PC-9 (cell line): ENCODE results near the gene AP4E1. TPM values are rescaled to one million over a fixed set of nuclear protein-coding genes. Genes with fewer than 3 reads are reported as not detected.

ENCODE experiments used
- BruUV-seq: library from RNA; stranded (reverse); fragments of 400-500 nt; replicated peaks from 2 replicates; lab custom pipeline; 2021; lab: Mats Ljungman, UMichigan
- CTCF ChIA-PET: fragments of 300-600 bp; sonication (Branson Sonifier 250); formaldehyde crosslinking; loops from one replicate; lab custom pipeline; 2022; ENCODE audit warnings: antibody characterized with exemption; lab: Charles Lee
- POLR2A ChIA-PET: fragments of 300-600 bp; sonication (Branson Sonifier 250); formaldehyde crosslinking; loops from one replicate; lab custom pipeline; 2022; ENCODE audit warnings: antibody characterized with exemption; ENCODE audit not compliant: unreplicated experiment; lab: Charles Lee
- DNase-seq, 2 experiments: peaks; one replicate each; pipeline versions ENCODE4 v3.0.0 to v3.0.0-alpha.2; 2015 to 2022; ENCODE audit warnings: mixed read lengths in 1 of 2
- H2AFZ ChIP-seq: fragments of 200-600 bp; sonication (generic); 2 replicates; pipeline ENCODE4 v1.8.1; 2017; ENCODE audit warnings: antibody characterized with exemption
- H3F3A ChIP-seq: fragments of 200-600 bp; sonication (generic); 2 replicates; pipeline ENCODE4 v1.8.1; 2017; ENCODE audit warnings: antibody characterized with exemption, mild to moderate bottlenecking, low read depth; ENCODE audit not compliant: insufficient read depth
- H3K27ac ChIP-seq: fragments of 200-600 bp; sonication (generic); 2 replicates; pipeline ENCODE4 v1.6.1; 2016; ENCODE audit warnings: mixed run types
- H3K27me3 ChIP-seq: fragments of 200-600 bp; sonication (generic); 2 replicates; pipeline ENCODE4 v1.6.1; 2016; ENCODE audit warnings: low read depth, mixed run types; ENCODE audit not compliant: insufficient read depth
- H3K36me3 ChIP-seq: fragments of 200-600 bp; sonication (generic); 2 replicates; pipeline ENCODE4 v1.6.1; 2016; ENCODE audit warnings: low read depth, mixed run types
- H3K4me1 ChIP-seq: fragments of 200-600 bp; sonication (generic); replicated peaks from 2 replicates; pipeline ENCODE4 v1.6.1; 2016; ENCODE audit warnings: mixed run types; ENCODE audit not compliant: insufficient read depth
- H3K4me2 ChIP-seq: fragments of 200-600 bp; sonication (generic); 2 replicates; pipeline ENCODE4 v1.6.1; 2017; ENCODE audit warnings: mixed run types
- H3K4me3 ChIP-seq: fragments of 200-600 bp; sonication (generic); 2 replicates; pipeline ENCODE4 v1.6.1; 2016; ENCODE audit warnings: mixed run types
- H3K79me2 ChIP-seq: fragments of 200-600 bp; sonication (generic); 2 replicates; pipeline ENCODE4 v1.6.1; 2017; ENCODE audit warnings: low read depth, mixed run types
- H3K9me2 ChIP-seq: fragments of 200-600 bp; sonication (generic); 2 replicates; pipeline ENCODE4 v1.8.1; 2017; ENCODE audit warnings: mild to moderate bottlenecking; ENCODE audit not compliant: insufficient read depth
- H3K9me3 ChIP-seq: fragments of 200-600 bp; sonication (generic); 2 replicates; pipeline ENCODE4 v1.8.1; 2016; ENCODE audit warnings: low read depth; ENCODE audit not compliant: insufficient read depth
- H4K20me1 ChIP-seq: fragments of 200-600 bp; sonication (generic); 2 replicates; pipeline ENCODE4 v1.8.1; 2017; ENCODE audit not compliant: insufficient read depth
- EZH2 ChIP-seq: fragments of 200-600 bp; sonication (generic); IDR thresholded peaks from 2 replicates; pipeline ENCODE4 v1.8.0; 2017; ENCODE audit warnings: antibody characterized with exemption, low read depth
- intact Hi-C: fragments of 100-400 bp; cut with micrococcal nuclease; formaldehyde crosslinking; loops from one replicate; pipeline ENCODE4 v1.10.0; 2022; ENCODE audit not compliant: unreplicated experiment
- total RNA-seq: library from RNA; stranded (reverse); gene quantifications from 2 replicates; pipeline ENCODE4 v1.2.3, GENCODE V29; 2021
- TF ChIP-seq, protein P1 (sequence below): fragments of 200-600 bp; sonication (generic); conservative IDR thresholded peaks from 2 replicates; pipeline ENCODE4 v1.6.1; 2017; ENCODE audit warnings: mixed run types, antibody characterized with exemption, mild to moderate bottlenecking, moderate library complexity

The AP4E1 gene
- total RNA-seq, 1 experiment from 2014 or later: 10.0 TPM

DNA sequence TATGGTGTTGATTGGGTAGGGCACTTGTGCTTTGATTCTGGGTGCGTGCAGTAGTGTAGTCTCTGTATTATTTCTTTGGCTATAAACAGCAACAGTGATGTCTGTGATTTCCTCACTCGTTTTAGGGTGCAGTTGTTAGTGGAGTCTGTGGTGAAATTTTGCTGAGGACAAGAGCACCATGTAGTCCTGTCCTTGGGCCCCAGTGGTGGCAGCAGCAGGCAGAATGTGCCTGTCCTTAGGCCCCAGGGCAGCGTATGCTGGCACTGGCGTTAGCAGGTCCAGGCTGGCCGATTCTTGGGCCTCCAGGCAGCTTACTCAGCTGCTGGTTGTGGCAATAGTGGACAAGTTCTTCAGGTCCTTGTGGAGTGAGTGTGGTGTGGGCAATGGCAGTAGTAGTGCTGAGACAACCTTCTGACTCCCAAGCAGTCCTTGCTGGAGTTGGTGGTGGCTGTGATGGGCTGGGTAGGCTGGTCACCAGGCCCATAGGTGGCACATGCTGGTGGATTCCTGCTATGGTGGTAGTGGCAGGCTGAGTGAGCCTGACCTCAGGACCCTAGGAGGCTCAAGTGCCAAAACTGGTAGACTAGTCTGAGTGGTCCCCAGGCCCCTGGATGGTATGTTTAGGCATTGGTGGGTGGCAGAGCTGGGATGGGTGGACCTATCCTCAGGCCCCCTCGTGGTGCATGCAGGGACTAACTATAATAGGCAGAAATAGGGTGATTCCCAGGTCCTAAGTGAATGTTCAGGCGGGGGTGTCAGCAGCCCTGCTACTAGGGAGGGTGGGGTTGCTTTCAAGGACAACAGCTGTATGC lies 129.9 kb downstream of the AP4E1 start:
- intact Hi-C loops: no loop called here
- no peaks in the 10 kb centered on the region for H3K36me3 ChIP-seq
- ChIA-PET CTCF (no interaction called here), POLR2A (interaction anchor here (0.5 kb wide), 1 partner anchor 532 kb away, joined by 8 read pairs; no protein-coding TSS in a partner anchor)
- H3K9me2 ChIP-seq: no peaks in the 10 kb centered on the region; the same call in 1 of the 2 replicates
- no peaks in the 10 kb centered on the region for H3K79me2 ChIP-seq
- H3K27me3 ChIP-seq: no peaks in the 10 kb centered on the region
- H3F3A ChIP-seq: no peaks in the 10 kb centered on the region
- H3K9me3 ChIP-seq: no peaks in the 10 kb centered on the region
- no peak overlapping the region for H3K4me3 ChIP-seq
- no TSS peak for BruUV-seq
- H2AFZ ChIP-seq: no peak overlapping the region
- no peak overlapping the region for H3K27ac ChIP-seq
- H3K4me1 ChIP-seq: no peaks in the 10 kb centered on the region
- no peaks in the 10 kb centered on the region for H4K20me1 ChIP-seq
- no peak for TF ChIP-seq EZH2
- TF ChIP-seq, protein P1, sequence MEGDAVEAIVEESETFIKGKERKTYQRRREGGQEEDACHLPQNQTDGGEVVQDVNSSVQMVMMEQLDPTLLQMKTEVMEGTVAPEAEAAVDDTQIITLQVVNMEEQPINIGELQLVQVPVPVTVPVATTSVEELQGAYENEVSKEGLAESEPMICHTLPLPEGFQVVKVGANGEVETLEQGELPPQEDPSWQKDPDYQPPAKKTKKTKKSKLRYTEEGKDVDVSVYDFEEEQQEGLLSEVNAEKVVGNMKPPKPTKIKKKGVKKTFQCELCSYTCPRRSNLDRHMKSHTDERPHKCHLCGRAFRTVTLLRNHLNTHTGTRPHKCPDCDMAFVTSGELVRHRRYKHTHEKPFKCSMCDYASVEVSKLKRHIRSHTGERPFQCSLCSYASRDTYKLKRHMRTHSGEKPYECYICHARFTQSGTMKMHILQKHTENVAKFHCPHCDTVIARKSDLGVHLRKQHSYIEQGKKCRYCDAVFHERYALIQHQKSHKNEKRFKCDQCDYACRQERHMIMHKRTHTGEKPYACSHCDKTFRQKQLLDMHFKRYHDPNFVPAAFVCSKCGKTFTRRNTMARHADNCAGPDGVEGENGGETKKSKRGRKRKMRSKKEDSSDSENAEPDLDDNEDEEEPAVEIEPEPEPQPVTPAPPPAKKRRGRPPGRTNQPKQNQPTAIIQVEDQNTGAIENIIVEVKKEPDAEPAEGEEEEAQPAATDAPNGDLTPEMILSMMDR: no peak
- no peak overlapping the region for H3K4me2 ChIP-seq
- DNase-seq: no peak

DNA sequence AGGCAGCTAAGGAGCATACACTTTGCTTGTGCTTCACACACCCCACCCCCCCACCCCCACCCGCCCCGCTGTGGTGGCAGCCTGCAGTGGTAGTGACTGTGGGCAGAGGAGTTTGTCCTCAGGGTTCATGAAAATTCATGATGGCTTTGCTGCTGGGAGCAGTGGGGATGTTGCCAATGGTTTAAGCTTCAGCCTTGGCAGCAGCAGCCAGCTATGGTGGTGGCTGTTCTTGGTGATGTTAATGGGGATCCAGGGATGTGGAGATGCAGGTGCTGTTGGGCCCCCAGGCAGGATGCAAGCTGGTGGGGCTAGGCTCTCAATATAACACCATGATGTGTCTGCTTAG lies 130.5 kb downstream of the AP4E1 start:
- H3K4me3 ChIP-seq: no peak overlapping the region
- no TSS peak for BruUV-seq
- TF ChIP-seq EZH2: no peak
- TF ChIP-seq, protein P1: no peak
- intact Hi-C loops: no loop called here
- CTCF ChIA-PET: no interaction called here
- no peaks in the 10 kb centered on the region for H3K27me3 ChIP-seq
- H3K4me1 ChIP-seq: no peaks in the 10 kb centered on the region
- no peaks in the 10 kb centered on the region for H3K9me3 ChIP-seq
- no peaks in the 10 kb centered on the region for H3F3A ChIP-seq
- no peaks in the 10 kb centered on the region for H3K79me2 ChIP-seq
- no peak for DNase-seq
- no peak overlapping the region for H3K27ac ChIP-seq
- H3K9me2 ChIP-seq: no peaks in the 10 kb centered on the region; the same call in 1 of the 2 replicates
- no peak overlapping the region for H2AFZ ChIP-seq
- no peak overlapping the region for H3K4me2 ChIP-seq
- POLR2A ChIA-PET: interaction anchor here (0.5 kb wide), 1 partner anchor 533 kb away, joined by 8 read pairs; no protein-coding TSS in a partner anchor
- H3K36me3 ChIP-seq: no peaks in the 10 kb centered on the region
- H4K20me1 ChIP-seq: no peaks in the 10 kb centered on the region

DNA sequence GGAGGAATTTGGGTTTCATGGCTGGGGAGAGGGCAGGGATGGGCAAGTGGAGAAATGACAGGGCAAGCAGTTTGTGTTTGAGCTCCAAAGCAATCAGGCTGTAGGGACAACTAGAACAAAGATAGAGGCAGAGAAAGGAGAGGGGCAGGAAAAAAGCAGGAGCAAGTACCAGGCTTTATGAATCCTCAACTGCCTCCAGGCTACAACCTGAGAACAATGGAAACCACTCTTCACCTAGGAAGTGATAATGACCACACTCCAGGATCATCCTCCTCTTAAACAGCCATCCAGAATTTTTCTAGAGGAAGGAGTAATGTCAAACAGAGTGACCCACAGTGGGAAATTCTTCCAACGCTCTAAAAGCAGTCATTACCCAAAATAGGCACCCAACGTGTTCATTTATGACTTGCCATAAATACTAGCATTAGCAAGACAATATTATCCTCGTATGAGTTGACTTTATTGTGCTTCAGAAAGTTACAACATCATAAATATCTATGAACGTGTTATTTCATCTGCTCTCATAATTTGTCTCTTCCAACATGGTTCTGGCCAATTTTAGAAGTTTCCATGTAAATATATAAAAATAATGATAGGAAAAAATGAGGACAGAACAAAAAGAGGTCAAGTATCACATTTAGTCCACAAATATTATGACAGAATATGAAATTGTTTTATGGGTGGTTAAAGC lies 135.7 kb downstream of the AP4E1 start:
- no peaks in the 10 kb centered on the region for H3K9me3 ChIP-seq

More for the DNA sequence above, 135.7 kb downstream of the AP4E1 start:
- BruUV-seq: no TSS peak
- Histone ChIP-seq H3K9me2 (no peaks in the 10 kb centered on the region; the same call in 1 of the 2 replicates), H2AFZ (no peak overlapping the region), H3K4me3 (no peak overlapping the region), H3F3A (no peaks in the 10 kb centered on the region), H4K20me1 (no peaks in the 10 kb centered on the region), H3K4me2 (no peak overlapping the region), H3K27ac (no peak overlapping the region), H3K36me3 (no peaks in the 10 kb centered on the region), H3K4me1 (no peaks in the 10 kb centered on the region), H3K79me2 (no peaks in the 10 kb centered on the region), H3K27me3 (no peaks in the 10 kb centered on the region)
- DNase-seq: no peak
- POLR2A ChIA-PET: no interaction called here
- TF ChIP-seq, protein P1: no peak
- TF ChIP-seq EZH2: no peak
- intact Hi-C loops: no loop called here
- CTCF ChIA-PET: no interaction called here
